HL-60 (cell line): ENCODE results near the gene NT5C.

ENCODE experiments used
- DNase-seq, 2 experiments: peaks; one replicate each; pipeline ENCODE4 v3.0.0-alpha.2; 2010 to 2020; ENCODE audit warnings: low read depth in 1 of 2, low spot score in 1 of 2
- H3K27ac ChIP-seq: fragments of 250-450 bp; sonication (Bioruptor Pico); replicated peaks from 2 replicates; pipeline ENCODE4 v1.5.1; 2020; ENCODE audit warnings: mild to moderate bottlenecking, moderate library complexity
- H3K27me3 ChIP-seq: fragments of 250-450 bp; sonication (Bioruptor Pico); 2 replicates; pipeline ENCODE4 v1.5.1; 2021; ENCODE audit warnings: mild to moderate bottlenecking, moderate library complexity; ENCODE audit not compliant: insufficient read depth, poor library complexity, severe bottlenecking
- H3K4me3 ChIP-seq: replicated peaks from 2 replicates; pipeline ENCODE4 v1.5.1; 2011; ENCODE audit warnings: mild to moderate bottlenecking, control low read depth, low read length; ENCODE audit not compliant: insufficient read depth
- CTCF ChIP-seq: IDR thresholded peaks from one replicate; pipeline ENCODE4 v1.5.1; 2011; ENCODE audit warnings: low read length, control low read depth, inconsistent platforms; ENCODE audit not compliant: insufficient read depth
- GABPA ChIP-seq: IDR thresholded peaks from 2 replicates; pipeline ENCODE4 v1.6.1; 2012; ENCODE audit warnings: low read depth
- POLR2AphosphoS5 ChIP-seq: IDR thresholded peaks from 2 replicates; pipeline ENCODE4 v1.6.1; 2012; ENCODE audit warnings: low read depth
- REST ChIP-seq: IDR thresholded peaks from 2 replicates; pipeline ENCODE4 v1.6.1; 2012; ENCODE audit warnings: low read depth; ENCODE audit not compliant: insufficient replicate concordance
- SPI1 ChIP-seq: IDR thresholded peaks from 2 replicates; pipeline ENCODE4 v1.6.1; 2012; ENCODE audit warnings: low read depth, mild to moderate bottlenecking, borderline replicate concordance

NT5C gene

GRCh38 chr17:75124819-75125162 lies 6.8 kb downstream of the NT5C start:
- no peak overlapping the region for H3K4me3 ChIP-seq
- no peaks in the 10 kb centered on the region for H3K27me3 ChIP-seq
- TF ChIP-seq REST (no peak), SPI1 (no peak), GABPA (no peak), CTCF (no peak), POLR2AphosphoS5 (no peak)
- no peak for DNase-seq
- H3K27ac ChIP-seq = peak overlapping the region; percentile 38

- peak overlapping the region; percentile 38 for H3K27ac ChIP-seq
- DNase-seq = peak in 1 of 2 experiments; percentile 83
- no peaks in the 10 kb centered on the region for H3K27me3 ChIP-seq
- H3K4me3 ChIP-seq = no peak overlapping the region
- peak; percentile 45; the same call in 1 of the 2 replicates for TF ChIP-seq POLR2AphosphoS5
- no peak for TF ChIP-seq CTCF
- peak; percentile 19; the same call in 1 of the 2 replicates for TF ChIP-seq GABPA
- no peak for TF ChIP-seq SPI1
- TF ChIP-seq REST = no peak
Measured at GRCh38 chr17:75124041-75124818, 7.3 kb downstream of the NT5C start.

- no peak overlapping the region for H3K4me3 ChIP-seq
- DNase-seq = peak in 1 of 2 experiments; percentile 74
- TF ChIP-seq GABPA (no peak), SPI1 (no peak), CTCF (no peak), REST (no peak), POLR2AphosphoS5 (no peak)
- no peaks in the 10 kb centered on the region for H3K27me3 ChIP-seq
- peak overlapping the region; percentile 1; the same call in 1 of the 2 replicates for H3K27ac ChIP-seq
Measured at GRCh38 chr17:75118307-75118706, 13.2 kb downstream of the NT5C start.
